HG02870 (cell line): Measurements from ENCODE around the gene VPS13D.

ENCODE experiments used
- ATAC-seq: cut with Tn5 transposase; IDR thresholded peaks from one replicate; pipeline ENCODE4 v1.9.1; 2021; ENCODE audit warnings: mild to moderate bottlenecking, moderate library complexity; ENCODE audit not compliant: unreplicated experiment

The VPS13D gene, protein sequence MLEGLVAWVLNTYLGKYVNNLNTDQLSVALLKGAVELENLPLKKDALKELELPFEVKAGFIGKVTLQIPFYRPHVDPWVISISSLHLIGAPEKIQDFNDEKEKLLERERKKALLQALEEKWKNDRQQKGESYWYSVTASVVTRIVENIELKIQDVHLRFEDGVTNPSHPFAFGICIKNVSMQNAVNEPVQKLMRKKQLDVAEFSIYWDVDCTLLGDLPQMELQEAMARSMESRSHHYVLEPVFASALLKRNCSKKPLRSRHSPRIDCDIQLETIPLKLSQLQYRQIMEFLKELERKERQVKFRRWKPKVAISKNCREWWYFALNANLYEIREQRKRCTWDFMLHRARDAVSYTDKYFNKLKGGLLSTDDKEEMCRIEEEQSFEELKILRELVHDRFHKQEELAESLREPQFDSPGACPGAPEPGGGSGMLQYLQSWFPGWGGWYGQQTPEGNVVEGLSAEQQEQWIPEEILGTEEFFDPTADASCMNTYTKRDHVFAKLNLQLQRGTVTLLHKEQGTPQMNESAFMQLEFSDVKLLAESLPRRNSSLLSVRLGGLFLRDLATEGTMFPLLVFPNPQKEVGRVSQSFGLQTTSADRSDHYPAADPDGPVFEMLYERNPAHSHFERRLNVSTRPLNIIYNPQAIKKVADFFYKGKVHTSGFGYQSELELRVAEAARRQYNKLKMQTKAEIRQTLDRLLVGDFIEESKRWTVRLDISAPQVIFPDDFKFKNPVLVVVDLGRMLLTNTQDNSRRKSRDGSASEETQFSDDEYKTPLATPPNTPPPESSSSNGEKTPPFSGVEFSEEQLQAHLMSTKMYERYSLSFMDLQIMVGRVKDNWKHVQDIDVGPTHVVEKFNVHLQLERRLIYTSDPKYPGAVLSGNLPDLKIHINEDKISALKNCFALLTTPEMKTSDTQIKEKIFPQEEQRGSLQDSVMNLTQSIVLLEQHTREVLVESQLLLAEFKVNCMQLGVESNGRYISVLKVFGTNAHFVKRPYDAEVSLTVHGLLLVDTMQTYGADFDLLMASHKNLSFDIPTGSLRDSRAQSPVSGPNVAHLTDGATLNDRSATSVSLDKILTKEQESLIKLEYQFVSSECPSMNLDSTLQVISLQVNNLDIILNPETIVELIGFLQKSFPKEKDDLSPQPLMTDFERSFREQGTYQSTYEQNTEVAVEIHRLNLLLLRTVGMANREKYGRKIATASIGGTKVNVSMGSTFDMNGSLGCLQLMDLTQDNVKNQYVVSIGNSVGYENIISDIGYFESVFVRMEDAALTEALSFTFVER (N-terminal part only)

DNA sequence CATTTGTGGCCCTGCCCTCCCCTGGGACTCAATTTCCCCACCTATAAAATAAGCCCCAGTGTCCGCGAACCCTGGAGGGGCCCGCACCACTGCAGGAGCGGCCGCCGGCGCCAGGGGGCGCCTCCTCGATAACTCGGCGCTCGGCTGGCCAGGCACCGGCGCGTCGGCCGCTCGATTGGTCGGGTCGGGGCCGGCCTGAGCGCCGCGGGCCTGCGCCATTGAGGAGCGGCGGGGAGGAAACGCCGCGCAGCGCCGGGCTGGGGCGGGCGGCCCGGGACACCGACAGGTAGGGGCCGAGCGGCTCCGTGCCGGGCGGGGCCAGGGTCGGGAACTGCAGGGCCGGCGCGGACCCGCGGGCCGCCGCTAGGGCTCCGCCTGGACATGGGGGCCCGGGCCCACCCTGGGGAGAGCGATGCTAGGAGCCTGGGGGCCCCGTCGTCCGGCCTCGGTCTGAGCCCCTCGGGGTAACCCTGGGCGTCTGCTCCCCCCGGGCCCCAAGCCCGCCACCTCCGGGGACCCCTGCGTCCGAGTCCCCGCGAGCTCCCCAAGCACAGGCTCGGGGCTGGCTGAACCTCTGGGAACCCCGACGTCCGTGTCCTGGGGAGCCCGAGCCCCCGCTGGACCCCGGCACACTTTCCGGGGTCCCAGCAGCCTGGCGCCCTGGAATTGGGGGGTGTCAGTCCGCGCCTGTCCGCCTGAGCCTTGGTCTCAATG lies at the start of gene VPS13D:
Gene VPS13D (plus strand): TSS at position 196 of the 714 bp plus-strand sequence. CDS start 4,237 bp downstream, outside the sequence.
- ATAC-seq: peak; percentile 62

DNA sequence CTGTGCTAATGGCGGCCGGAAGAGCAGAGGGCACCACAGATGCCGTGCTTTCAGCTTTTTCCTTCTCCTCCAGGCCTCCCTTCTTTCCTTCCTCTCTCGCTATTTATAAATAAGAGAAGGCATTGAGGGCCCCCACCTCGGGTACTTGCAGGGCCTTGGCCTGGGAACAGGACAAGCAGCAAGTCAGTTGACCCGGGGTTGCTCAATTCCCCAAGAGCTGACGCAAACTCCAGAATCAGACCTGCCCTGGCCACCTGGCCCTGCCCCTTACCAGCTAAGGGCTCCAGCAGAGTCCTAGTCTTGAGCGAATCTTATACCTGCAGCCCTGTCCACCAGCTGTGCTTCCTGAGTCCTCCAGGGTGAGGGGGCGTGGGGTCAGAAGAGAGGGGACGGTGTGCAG lies 49.5 kb upstream of the VPS13D start:
- no peak for ATAC-seq

DNA sequence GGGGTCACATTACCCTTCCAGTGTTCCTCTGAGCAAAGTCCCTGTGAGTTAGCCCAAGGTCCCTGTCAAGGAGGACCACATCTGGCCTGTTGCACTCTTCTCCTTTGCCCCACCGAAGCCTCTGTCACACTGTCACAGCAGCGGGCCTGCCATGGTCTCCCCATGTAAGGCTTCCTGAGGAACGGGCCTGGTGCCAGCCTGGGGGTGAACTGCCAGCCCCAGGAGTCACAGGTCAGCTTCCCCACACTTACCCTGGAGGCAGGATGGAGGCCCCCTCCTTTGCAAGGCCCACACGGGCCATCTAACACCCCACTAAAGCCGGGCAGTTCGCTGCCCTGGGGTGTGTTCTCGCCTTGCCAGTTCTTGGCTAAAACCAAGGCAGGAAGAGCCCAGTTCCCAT lies 48.9 kb upstream of the VPS13D start:
- ATAC-seq: no peak

DNA sequence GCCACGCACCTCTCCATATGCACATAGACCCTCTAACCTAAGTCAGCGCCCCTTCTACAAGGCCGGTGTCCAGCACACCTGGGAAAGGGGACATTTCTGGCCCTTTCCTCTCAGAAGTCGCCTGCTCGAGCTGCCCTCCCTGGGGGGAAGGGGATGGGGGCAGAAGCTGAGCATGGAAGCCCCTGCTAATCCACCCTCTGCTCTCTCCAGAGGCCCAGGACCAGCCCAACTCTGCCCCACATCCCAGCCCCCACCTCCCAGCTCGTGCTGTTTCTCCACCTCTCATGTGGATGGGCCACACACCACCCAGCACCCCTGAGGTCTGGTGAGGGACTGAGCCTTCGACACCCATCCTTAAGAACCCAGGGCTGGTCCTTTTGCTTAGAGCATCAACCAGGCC lies 48.3 kb upstream of the VPS13D start:
- ATAC-seq: no peak

DNA sequence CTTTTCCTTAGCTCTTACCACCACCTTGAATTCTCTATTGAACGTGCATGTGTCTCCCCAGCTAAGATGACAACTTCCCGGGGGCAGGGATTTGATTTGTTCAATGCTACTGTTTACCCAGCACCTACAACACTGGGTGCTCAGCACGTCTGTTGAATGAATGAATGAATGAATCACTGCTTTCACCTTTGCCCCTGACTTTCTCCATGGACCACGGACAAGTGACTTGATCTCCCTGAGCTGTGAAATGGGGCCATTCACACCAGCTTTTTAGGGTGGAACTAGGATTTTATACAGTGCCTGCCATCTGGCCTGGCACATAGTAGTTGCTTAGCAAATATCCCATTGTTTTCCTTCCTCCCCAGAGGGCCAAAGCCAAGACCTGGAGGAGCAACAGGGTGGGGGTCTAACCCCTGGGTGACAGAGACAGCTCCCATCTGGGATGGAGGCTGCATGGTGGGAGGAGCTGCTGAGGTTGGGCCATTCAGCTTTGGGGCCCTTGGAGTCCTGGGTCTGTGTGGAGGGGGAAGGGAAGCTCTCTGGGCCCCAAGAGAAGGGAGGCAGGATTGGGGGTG lies 47.3 kb upstream of the VPS13D start:
- no peak for ATAC-seq

DNA sequence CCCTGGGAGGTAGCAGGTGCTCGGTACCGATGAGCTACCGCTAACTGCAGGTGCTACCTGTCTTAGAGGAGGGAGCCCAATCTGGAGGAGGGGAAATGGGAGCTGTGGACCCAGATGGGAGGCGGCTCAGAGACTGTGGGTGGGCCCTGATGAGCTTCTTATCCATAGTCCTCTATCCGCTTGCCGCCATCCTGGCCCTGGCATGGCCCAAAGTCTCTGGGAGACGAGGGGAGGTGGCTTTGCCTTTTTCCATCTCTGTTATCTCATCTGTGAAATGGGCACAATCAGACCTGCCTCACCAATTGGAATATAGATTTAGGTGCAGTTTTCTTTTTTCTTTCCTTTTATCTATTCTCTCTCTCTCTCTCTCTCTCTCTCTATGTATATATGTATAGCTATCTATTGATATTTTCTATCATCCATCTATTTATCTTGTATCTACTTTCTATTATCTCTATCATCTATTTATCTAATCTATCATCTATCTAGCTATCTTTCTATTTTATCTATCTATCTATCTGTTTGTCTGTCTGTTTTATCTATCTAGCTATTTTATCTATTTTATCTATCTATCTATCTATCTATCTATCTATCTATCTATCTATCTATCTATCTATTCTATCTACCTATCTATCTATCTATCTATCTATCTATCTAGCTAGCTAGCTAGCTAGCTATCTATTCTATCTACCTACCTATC lies 46.6 kb upstream of the VPS13D start:
- no peak for ATAC-seq

DNA sequence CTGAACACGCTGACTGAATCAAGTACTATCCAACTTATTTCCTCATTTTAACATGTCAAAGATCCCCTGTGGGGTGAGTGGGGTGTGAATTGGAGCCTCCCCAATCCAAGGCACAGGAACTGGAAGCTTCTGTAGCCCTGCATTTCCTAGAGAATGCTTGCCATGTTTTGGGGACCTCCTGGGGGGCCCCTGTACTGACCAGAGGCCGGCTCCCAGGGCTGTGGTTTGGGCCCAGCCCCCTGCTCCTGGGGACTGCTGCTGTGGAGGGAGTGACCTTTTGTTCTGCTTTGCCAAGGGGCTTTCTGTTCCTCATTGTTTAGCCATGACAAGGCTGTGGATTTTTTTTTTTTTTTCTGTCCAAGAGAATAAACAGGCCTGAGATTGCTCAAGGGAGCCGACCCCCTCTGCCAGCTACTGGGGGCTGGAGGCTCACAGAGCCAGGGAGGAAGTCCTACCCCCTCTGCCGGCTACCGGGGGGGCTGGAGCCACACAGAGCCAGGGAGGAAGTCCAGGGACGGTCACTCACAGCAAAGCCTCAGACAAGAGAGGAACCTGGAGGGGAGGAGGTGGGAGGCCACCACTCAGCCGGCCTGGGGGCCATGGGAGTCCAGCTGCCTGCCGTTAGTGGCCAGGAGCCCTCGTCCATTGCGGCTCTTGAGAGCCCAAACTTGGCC lies 45.7 kb upstream of the VPS13D start:
- ATAC-seq: no peak

DNA sequence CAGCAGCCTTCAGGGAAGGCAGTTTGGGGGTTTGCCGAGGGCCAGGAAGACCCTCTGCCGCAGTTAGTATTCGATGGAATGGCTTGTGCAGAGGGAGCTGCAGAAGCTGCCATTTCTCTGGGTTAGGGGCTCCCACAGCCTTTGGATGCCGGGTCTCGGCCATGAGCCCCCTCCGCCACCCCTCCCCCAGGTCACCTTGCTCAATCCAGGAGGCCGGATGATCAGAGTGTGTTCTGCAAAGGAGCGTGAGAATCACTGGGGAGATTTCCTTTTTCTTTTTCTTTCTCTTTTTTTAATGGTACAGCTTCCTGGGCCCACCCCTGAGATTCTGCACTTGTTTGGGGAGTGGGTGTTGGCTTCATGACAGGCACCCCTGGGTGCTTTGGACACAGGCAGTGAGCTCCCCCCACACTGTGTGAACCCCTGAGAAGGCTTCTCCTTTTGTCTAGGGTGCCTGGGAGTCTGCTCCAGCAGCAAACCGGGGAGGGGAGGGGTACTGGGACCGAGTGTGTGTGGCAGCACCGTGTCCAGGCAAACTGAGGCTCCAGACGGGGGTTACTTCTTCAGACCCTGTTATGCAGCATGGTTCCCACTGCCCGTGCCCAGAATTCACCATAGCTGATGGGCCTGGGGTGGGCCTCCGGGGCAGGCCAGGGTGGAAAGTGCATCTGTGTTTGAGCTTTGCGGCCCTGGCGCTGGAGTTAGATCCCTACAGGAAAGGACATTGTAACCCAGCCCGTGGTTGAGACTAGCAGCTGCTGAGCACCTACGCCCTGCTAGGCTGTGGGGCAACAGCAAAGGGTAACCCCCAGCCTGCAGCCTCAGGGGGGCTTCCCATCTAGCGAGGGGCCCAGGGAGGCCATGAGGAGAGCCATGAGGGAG lies 44.6 kb upstream of the VPS13D start:
- ATAC-seq: no peak

DNA sequence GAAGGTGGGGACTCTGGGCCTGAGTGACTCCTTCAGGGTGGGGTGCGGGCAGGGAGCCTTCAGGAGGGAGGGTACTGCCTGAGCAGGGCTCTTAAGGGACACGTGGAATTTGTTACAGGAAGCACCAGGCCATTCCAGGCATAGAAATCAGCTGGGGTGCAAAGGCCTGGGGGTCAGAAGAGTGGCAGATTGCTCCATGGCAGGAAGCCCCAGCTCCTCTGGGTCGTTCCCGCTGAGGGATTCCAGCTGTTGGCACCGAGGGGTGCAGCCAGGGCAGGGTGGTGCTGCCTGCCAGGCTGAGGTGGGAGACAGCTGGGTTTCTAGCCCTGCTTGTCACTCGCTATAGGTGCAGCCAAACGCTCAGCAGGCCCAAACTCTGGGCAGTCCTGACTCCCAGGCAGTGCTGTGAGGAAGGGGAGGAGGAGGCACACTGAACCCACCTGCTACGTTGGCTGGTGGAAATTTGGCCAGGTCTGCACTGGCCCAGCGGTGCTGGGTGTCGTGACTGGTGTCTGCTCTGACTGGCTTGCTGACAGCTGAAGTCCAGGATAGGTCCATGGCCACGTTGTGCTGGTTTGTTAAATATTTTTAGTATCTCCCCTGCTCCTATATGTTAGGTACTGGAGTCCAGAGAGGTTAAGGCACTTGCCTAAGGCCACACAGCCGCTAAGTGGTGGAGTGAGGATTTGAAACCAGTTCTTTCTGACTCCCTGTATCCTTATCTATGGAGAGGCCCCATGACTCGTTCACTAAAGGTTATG lies 43.7 kb upstream of the VPS13D start:
- ATAC-seq: no peak

DNA sequence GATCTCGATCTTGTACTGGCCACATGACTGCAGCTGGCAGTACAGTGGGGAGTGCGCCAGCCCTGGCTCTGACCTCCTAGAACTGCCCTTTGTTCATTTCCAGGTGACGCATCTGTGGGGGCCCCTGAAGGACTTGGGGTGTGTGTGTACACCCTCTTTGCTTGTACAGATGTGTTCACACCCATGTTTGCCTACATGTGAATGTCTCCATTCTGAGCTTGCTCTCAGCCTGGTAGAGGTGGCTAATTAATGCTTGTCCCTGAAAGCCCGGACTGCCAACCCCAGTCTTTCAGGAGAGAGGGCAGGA lies 43.2 kb upstream of the VPS13D start:
- no peak for ATAC-seq

DNA sequence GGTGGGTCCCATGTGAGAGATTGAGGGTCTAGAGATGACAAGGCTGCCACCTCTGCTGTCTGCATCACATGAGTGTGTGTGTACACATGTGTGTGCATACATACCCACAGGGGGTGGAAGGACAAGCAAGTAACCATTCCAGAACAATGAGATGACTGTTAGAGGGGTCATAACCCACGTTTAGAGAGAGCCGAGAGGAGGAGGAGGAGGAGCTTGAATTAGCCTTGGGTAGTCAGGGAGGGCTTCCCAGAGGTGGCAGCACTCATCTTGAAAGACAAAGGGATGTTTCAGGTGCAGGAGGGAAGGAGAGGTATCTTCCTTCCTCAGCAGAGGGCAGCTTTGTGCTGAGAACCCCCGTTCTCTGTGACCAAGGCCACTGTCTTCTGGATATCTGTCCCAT lies 41.7 kb upstream of the VPS13D start:
- no peak for ATAC-seq

DNA sequence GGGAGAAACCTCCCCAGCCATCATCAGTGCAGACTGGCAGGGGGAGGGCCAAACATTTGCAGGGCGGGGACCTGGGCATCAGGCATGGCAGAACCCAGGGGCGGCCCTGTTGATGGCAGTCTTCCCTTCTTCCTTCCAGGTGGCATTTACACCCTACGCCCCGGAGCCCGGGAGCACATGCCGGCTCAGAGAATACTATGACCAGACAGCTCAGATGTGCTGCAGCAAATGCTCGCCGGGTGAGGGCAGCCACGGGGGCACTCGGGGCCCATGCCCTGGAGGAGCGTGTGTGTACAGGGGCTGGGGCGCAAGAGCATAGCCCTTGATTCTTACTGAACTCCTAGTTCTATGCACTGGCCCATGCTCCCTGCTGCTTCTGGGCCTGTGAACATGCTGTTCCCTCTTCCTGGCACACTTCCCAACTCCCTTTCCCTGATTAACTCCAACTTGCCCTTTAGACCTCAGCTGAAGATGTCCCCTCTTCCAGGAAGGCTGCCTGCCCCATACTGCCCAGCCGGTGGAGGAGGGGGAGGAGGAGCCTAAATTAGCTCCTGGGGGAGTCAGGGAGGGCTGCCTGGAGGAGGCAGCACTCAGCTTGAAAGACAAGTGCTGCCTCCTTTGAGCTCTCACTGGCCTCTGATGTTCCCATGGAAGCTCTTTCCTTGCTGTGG lies 41.0 kb upstream of the VPS13D start:
- ATAC-seq: no peak

DNA sequence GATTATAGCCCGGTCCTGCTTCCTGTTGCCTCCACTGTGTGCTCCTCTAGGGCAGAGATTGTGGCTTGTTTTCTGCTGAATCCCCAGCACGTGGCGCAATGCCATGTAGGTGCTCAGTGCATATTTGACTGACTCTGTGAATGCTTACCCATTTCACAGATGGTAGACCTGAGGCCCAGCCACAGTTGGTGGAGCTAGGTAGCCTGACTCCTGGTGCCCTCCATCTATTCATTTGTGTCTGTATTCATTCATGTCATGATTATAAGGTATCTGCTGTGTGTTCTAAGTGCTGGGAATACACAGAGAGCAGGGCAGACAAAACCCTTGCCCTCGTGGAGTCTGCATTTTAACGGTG lies 40.5 kb upstream of the VPS13D start:
- no peak for ATAC-seq

DNA sequence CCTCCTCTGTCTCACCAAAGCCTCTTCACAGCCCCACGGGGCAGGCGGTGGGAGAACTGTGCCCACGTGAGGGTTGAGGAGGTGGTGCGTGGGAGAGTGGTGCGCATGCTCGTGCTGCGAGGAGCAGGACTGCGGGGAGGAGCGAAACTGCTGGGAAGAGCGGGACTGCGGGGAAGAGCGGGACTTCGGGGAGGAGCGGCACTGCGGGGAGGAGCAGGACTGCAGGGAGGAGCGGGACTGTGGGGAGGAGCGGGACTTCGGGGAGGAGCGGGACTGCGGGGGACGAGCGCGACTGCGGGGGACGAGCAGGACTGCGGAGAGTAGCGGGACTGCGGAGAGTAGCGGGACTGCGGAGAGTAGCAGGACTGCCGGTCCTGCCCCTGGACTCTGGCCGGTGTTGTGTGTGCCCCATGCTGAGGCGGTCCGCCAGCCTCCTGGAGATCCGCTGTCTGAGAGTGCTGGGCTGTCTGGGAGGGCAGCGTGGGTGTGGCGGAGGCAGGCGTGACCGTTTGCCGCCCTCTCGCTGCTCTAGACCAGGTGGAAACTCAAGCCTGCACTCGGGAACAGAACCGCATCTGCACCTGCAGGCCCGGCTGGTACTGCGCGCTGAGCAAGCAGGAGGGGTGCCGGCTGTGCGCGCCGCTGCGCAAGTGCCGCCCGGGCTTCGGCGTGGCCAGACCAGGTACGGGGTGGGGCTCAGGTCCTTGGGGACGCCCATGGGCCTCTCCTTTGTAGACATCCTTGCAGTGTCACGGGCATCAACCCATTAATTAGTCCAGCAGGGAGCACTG lies 38.4 kb upstream of the VPS13D start:
- ATAC-seq: no peak

DNA sequence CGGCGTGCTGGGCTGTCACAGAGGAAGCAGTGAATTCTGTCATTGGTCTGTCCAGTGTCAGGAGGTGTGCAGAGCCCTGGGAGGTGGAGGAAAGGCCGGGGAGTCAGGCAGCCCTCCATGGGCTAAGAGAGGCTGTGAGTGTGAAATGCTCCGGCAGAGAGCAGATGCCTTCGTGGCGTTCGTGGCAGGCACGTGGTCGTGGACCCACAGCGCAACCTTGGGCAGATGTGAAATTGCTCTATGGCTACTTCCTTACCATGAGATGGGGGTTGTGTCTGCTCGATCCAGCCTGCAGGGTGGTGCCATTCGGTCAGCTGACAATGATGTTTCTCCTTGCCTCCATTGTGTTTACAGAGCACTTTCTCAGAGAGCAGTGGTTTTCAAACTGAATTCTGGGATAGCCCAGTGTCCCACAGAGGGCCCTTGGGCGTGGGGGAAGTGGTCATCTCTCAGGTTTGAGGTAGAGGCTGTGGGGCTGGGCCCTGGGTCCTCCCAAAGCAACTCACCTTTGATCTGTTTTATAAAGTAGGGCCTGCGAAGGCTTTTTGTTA lies 35.1 kb upstream of the VPS13D start:
- no peak for ATAC-seq

DNA sequence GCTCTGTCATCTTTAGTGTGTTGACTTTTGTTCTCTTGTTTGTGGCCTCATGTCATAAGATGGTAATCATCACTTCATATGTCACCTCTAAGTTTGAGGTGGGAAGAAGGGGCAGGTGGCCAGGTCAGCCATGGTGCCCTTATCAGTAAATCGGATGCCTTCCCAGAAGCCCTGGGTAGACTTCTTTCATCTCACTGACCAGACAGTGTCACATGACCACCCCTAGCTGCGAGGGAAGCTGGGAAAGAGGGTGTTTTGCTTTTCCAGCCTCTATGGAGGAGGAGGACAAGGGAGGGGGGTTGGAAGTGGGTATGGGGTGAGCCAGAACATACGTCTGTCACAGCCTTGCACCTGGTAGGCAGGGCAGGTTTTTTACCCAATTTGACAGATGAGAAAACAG lies 34.4 kb upstream of the VPS13D start:
- ATAC-seq: no peak
